GM18858 (cell line): ENCODE data around the gene METTL23.

Source experiments
- ATAC-seq: cut with Tn5 transposase; IDR thresholded peaks from one replicate; pipeline ENCODE4 v1.9.1; 2021; ENCODE audit not compliant: unreplicated experiment

The METTL23 gene

DNA sequence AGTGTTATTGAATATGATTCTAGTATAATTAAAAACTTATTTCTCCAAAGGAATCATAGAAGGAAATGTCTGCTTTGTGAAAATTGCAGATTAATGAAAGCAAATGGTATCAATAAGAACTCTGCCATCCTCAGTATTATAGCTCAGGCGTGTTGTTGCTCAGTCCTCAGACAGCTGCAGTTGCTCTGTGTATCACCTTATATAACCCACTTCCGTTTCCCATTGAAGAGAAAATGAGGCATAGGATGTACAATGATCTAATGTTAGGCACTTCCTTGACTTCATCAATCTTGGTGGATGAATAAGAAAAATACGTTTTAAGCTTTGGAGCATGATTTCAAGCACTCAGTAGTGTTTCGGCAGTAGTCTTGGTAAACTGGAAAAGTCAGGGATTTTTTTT is 25.4 kb downstream of the METTL23 start:
- ATAC-seq, result no peak

GRCh38 chr17:76753061-76753961 is 26.7 kb downstream of the METTL23 start:
- no peak for ATAC-seq

DNA sequence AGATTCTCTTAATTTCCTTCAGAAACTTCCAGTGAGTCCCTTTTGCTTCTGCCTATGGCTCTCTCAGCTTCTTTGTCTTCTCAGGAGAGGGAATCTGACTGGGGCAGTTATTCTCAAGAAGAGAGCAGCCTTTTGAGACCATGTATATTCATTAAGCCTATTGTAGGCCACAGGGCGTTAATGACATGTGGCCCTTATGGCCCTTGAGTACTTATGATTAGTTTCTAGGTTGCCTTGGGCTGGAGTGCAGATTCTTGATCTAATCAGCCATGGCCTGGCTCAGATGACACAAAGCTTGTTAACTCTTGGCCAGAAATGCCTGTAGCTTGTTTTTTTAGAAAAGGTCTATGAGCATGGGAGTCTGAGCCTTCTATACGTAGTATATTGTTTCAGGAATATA is 28.6 kb downstream of the METTL23 start:
- no peak for ATAC-seq

- no peak for ATAC-seq
These were observed 30.6 kb downstream of the METTL23 start for GRCh38 chr17:76757256-76757655.

GRCh38 chr17:76758570-76758969 is 31.9 kb downstream of the METTL23 start:
- no peak for ATAC-seq

- ATAC-seq, result no peak
These were observed 46.3 kb downstream of the METTL23 start for GRCh38 chr17:76772842-76773525.

DNA sequence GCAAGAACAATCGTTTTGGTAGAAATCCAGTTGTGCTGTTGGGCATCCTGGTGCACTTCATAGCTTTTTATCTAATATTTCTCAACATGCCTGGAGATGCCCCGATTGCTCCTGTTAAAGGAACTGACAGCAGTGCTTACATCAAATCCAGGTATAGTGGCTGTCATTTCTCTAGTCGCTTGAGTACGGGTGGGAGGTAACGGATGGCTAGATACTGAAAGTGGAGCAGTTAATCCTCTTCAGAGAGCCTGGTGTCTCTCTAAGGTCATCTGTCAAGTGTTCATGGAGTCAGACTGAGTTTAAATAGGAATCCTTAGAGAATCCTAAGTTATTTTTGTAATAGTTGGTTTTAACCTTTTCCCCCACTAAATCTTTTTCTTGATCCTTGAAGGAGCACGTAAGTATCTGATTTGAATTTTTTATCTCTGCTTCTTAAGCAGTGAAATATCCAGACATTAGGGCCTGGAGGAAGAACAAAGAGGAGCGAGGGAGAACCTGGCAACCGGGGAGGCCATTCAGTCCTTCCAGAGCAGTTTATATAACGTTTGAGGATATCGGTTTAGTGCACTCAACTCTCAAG is 48.5 kb downstream of the METTL23 start:
- no peak for ATAC-seq

- no peak for ATAC-seq
These were observed 54.7 kb downstream of the METTL23 start for GRCh38 chr17:76781056-76781982.

GRCh38 chr17:76783146-76783545 is 56.5 kb downstream of the METTL23 start:
- ATAC-seq, result no peak
